Neural cell (in vitro differentiated cells): ENCODE measurements around the gene CLN6. TPM values are rescaled to one million over a fixed set of nuclear protein-coding genes. Genes with fewer than 3 reads are reported as not detected.

Experiments
- H2AFZ ChIP-seq: fragments of 200-600, 300-800 bp; sonication (generic), shearing (Covaris generic); 2 replicates; pipeline ENCODE4 v1.6.0; 2014; ENCODE audit warnings: low read depth, mild to moderate bottlenecking, antibody characterized with exemption, low read length, moderate library complexity
- H3F3A ChIP-seq: fragments of 200-600 bp; shearing (Covaris generic); 2 replicates; pipeline ENCODE4 v1.6.1; 2016; ENCODE audit warnings: mild to moderate bottlenecking, moderate library complexity, mixed read lengths, antibody characterized with exemption, low read length; ENCODE audit not compliant: insufficient read depth, poor library complexity, severe bottlenecking
- H3K27ac ChIP-seq: fragments of 200-600, 300-800 bp; sonication (generic), shearing (Covaris generic); 2 replicates; pipeline ENCODE4 v1.5.1; 2014; ENCODE audit warnings: mild to moderate bottlenecking, low read length, moderate library complexity
- H3K27me3 ChIP-seq: fragments of 300-800, 200-600 bp; sonication (generic), shearing (Covaris generic); 2 replicates; pipeline ENCODE4 v1.6.0; 2014; ENCODE audit warnings: mild to moderate bottlenecking, low read depth, low read length, moderate library complexity; ENCODE audit not compliant: insufficient read depth
- H3K36me3 ChIP-seq: fragments of 300-800, 200-600 bp; sonication (generic), shearing (Covaris generic); 2 replicates; pipeline ENCODE4 v1.5.1; 2014; ENCODE audit warnings: mild to moderate bottlenecking, antibody characterized with exemption, low read length, moderate library complexity; ENCODE audit not compliant: insufficient read depth
- H3K4me2 ChIP-seq: fragments of 300-800, 200-600 bp; sonication (generic), shearing (Covaris generic); 2 replicates; pipeline ENCODE4 v1.6.0; 2014; ENCODE audit warnings: mild to moderate bottlenecking, low read length
- H3K4me3 ChIP-seq: fragments of 300-800, 200-600 bp; sonication (generic), shearing (Covaris generic); 2 replicates; pipeline ENCODE4 v1.5.1; 2014; ENCODE audit warnings: mild to moderate bottlenecking, low read length, moderate library complexity
- H3K79me2 ChIP-seq: fragments of 200-600 bp; shearing (Covaris generic); replicated peaks from 2 replicates; pipeline ENCODE4 v1.6.0; 2014; ENCODE audit warnings: mild to moderate bottlenecking, low read length, moderate library complexity; ENCODE audit not compliant: insufficient read depth
- H3K9ac ChIP-seq: fragments of 300-800, 200-600 bp; sonication (generic), shearing (Covaris generic); 2 replicates; pipeline ENCODE4 v1.6.1; 2016; ENCODE audit warnings: mild to moderate bottlenecking, low read length, mixed read lengths
- H3K9me2 ChIP-seq: fragments of 200-600 bp; shearing (Covaris generic); 2 replicates; pipeline ENCODE4 v1.6.1; 2016; ENCODE audit warnings: mild to moderate bottlenecking, low read length, mixed read lengths; ENCODE audit not compliant: insufficient read depth
- H3K9me3 ChIP-seq: fragments of 200-600, 300-800 bp; sonication (generic), shearing (Covaris generic); 2 replicates; pipeline ENCODE4 v1.6.1; 2016; ENCODE audit warnings: mild to moderate bottlenecking, mixed run types, low read length, moderate library complexity, mixed read lengths
- H4K20me1 ChIP-seq: fragments of 200-600 bp; shearing (Covaris generic); 2 replicates; pipeline ENCODE4 v1.6.1; 2016; ENCODE audit warnings: mild to moderate bottlenecking, mixed run types; ENCODE audit not compliant: insufficient read depth
- EP300 ChIP-seq: fragments of 450-650 bp; conservative IDR thresholded peaks from 2 replicates; pipeline ENCODE4 v1.6.1; 2014; ENCODE audit warnings: antibody characterized with exemption, mild to moderate bottlenecking, moderate library complexity; ENCODE audit not compliant: poor library complexity, severe bottlenecking
- EZH2 ChIP-seq: fragments of 200-600, 300-800 bp; shearing (Covaris generic), sonication (generic); IDR thresholded peaks from 2 replicates; pipeline ENCODE4 v1.6.1; 2014; ENCODE audit warnings: antibody characterized with exemption, low read length, borderline replicate concordance, mild to moderate bottlenecking; ENCODE audit not compliant: insufficient read depth, poor library complexity, severe bottlenecking
- MXI1 ChIP-seq: fragments of 450-650 bp; conservative IDR thresholded peaks from 2 replicates; pipeline ENCODE4 v1.6.1; 2014; ENCODE audit warnings: antibody characterized with exemption, mild to moderate bottlenecking; ENCODE audit not compliant: poor library complexity, severe bottlenecking
- POLR2AphosphoS5 ChIP-seq: IDR thresholded peaks from 2 replicates; pipeline ENCODE4 v1.6.1; 2012
- RAD21 ChIP-seq: fragments of 450-650 bp; conservative IDR thresholded peaks from 2 replicates; pipeline ENCODE4 v1.6.1; 2014; ENCODE audit warnings: antibody characterized with exemption, mild to moderate bottlenecking, moderate library complexity
- SMC3 ChIP-seq: fragments of 450-650 bp; conservative IDR thresholded peaks from 2 replicates; pipeline ENCODE4 v1.6.1; 2014; ENCODE audit warnings: antibody characterized with exemption, mild to moderate bottlenecking, moderate library complexity; ENCODE audit not compliant: poor library complexity
- TAF1 ChIP-seq: IDR thresholded peaks from 2 replicates; pipeline ENCODE4 v1.6.1; 2012; ENCODE audit warnings: low read depth
- polyA plus RNA-seq: library from polyadenylated mRNA; depleted of rRNA; stranded (reverse); fragments of >200 nt; gene quantifications from 2 replicates; pipeline ENCODE4 v1.2.3, GENCODE V29; 2014
- TF ChIP-seq, protein P1 (sequence below): fragments of 450-650 bp; IDR thresholded peaks from 2 replicates; pipeline ENCODE4 v1.5.1; 2014; ENCODE audit warnings: antibody characterized with exemption, mild to moderate bottlenecking, moderate library complexity; ENCODE audit not compliant: poor library complexity, severe bottlenecking
- TF ChIP-seq, protein P2 (sequence below): IDR thresholded peaks from 2 replicates; pipeline ENCODE4 v1.6.1; 2012; ENCODE audit warnings: borderline replicate concordance

CLN6 gene
- polyA plus RNA-seq, 1 donor from 2014 or later = 4.9 TPM

DNA sequence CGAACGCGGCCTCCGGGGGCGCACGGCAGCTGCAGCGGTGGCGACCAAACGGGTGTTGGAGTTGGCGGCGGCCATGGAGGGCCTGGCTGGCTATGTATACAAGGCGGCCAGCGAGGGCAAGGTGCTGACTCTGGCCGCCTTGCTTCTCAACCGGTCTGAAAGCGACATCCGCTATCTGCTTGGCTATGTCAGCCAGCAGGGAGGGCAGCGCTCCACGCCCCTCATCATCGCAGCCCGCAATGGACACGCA lies 48.7 kb upstream of the CLN6 start:
- H3K27ac ChIP-seq = peak overlapping the region; percentile 96
- peaks cover 48% of the 10 kb centered on the region for H3K79me2 ChIP-seq
- no peaks in the 10 kb centered on the region for H3K27me3 ChIP-seq
- H3F3A ChIP-seq = peaks cover 4% of the 10 kb centered on the region
- H3K9me3 ChIP-seq = no peaks in the 10 kb centered on the region
- no peaks in the 10 kb centered on the region for H3K9me2 ChIP-seq
- no peaks in the 10 kb centered on the region for H3K36me3 ChIP-seq
- no peak overlapping the region for H3K4me2 ChIP-seq
- H3K4me3 ChIP-seq = peak overlapping the region; percentile 90
- H3K9ac ChIP-seq = peak overlapping the region; percentile 96
- no peaks in the 10 kb centered on the region for H4K20me1 ChIP-seq
- H2AFZ ChIP-seq = peak overlapping the region; percentile 97
- TF ChIP-seq EZH2 (no peak), POLR2AphosphoS5 (no peak), EP300 (no peak), TAF1 (peak; percentile 20), SMC3 (no peak), MXI1 (no peak)
- TF ChIP-seq, protein P1, sequence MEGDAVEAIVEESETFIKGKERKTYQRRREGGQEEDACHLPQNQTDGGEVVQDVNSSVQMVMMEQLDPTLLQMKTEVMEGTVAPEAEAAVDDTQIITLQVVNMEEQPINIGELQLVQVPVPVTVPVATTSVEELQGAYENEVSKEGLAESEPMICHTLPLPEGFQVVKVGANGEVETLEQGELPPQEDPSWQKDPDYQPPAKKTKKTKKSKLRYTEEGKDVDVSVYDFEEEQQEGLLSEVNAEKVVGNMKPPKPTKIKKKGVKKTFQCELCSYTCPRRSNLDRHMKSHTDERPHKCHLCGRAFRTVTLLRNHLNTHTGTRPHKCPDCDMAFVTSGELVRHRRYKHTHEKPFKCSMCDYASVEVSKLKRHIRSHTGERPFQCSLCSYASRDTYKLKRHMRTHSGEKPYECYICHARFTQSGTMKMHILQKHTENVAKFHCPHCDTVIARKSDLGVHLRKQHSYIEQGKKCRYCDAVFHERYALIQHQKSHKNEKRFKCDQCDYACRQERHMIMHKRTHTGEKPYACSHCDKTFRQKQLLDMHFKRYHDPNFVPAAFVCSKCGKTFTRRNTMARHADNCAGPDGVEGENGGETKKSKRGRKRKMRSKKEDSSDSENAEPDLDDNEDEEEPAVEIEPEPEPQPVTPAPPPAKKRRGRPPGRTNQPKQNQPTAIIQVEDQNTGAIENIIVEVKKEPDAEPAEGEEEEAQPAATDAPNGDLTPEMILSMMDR = peak; percentile 75

DNA sequence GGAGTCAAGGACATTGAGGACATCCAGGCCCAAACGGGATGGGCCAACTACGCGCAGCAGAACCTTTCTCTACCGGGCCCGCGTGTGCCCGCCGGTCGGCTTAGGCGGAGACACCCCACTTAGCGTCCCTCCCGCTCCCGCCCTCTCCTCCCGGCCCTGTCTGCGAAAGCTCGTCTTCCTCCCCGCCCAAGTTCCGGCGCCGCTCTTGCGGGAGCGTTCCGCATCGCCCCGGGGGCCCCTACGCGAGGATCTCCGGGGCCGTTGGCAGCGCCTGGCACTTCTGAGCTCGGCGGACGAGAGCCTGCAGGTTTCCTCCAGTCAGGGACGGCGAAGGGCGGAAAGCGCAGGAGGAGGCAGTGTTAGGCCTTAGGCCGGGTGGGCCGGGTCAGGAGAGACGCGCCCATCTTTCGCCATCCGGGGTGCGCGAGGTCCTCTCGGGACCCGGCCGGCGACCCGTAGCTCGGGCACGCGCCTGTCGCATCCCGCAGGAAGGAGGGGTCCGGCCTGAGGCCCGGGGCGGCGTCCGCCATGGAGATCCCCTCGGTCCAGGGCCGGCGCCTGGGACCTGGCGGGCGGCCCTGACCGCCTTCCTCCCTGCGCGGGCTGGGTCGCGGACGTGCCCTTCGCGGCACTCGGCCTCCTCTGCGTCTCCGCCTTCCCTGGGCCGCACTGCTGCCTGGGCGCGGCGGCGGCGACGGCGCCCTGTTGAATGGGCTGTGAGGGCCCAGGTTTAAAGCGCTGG lies 48.2 kb upstream of the CLN6 start, which contains the start of gene FEM1B:
TSS of gene FEM1B (plus strand) at position 143 of the 742 bp plus-strand sequence. CDS start 673 bp downstream, outside the sequence.
- no peak for TF ChIP-seq RAD21
- TF ChIP-seq TAF1 = peak; percentile 87
- peak; percentile 56 for TF ChIP-seq MXI1
- no peak for TF ChIP-seq SMC3
- TF ChIP-seq, protein P1 = no peak
- TF ChIP-seq EZH2 = no peak
- peak; percentile 76 for TF ChIP-seq POLR2AphosphoS5
- TF ChIP-seq, protein P2, sequence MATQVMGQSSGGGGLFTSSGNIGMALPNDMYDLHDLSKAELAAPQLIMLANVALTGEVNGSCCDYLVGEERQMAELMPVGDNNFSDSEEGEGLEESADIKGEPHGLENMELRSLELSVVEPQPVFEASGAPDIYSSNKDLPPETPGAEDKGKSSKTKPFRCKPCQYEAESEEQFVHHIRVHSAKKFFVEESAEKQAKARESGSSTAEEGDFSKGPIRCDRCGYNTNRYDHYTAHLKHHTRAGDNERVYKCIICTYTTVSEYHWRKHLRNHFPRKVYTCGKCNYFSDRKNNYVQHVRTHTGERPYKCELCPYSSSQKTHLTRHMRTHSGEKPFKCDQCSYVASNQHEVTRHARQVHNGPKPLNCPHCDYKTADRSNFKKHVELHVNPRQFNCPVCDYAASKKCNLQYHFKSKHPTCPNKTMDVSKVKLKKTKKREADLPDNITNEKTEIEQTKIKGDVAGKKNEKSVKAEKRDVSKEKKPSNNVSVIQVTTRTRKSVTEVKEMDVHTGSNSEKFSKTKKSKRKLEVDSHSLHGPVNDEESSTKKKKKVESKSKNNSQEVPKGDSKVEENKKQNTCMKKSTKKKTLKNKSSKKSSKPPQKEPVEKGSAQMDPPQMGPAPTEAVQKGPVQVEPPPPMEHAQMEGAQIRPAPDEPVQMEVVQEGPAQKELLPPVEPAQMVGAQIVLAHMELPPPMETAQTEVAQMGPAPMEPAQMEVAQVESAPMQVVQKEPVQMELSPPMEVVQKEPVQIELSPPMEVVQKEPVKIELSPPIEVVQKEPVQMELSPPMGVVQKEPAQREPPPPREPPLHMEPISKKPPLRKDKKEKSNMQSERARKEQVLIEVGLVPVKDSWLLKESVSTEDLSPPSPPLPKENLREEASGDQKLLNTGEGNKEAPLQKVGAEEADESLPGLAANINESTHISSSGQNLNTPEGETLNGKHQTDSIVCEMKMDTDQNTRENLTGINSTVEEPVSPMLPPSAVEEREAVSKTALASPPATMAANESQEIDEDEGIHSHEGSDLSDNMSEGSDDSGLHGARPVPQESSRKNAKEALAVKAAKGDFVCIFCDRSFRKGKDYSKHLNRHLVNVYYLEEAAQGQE = peak; percentile 71
- TF ChIP-seq EP300 = no peak
- no peaks in the 10 kb centered on the region for H3K9me2 ChIP-seq
- peak within 1 kb of the TSS; percentile 96 for H3K9ac ChIP-seq
- H3F3A ChIP-seq = peaks cover 4% of the 10 kb centered on the region
- no peaks in the 10 kb centered on the region for H3K9me3 ChIP-seq
- no peaks in the 10 kb centered on the region for H4K20me1 ChIP-seq
- H3K36me3 ChIP-seq = no peaks in the 10 kb centered on the region
- H3K4me2 ChIP-seq = peak within 1 kb of the TSS; percentile 72
- peak within 1 kb of the TSS; percentile 96 for H3K27ac ChIP-seq
- H2AFZ ChIP-seq = peak within 1 kb of the TSS; percentile 97
- peak within 1 kb of the TSS; percentile 90 for H3K4me3 ChIP-seq
- peaks cover 43% of the 10 kb centered on the region for H3K79me2 ChIP-seq
- H3K27me3 ChIP-seq = no peaks in the 10 kb centered on the region
